Fibroblast of mammary gland (primary cell): ENCODE measurements around the gene ADA.

Experiments used
- DNase-seq: peaks from one replicate; pipeline ENCODE4 v3.0.0-alpha.2; 2010; ENCODE audit warnings: low read depth
- H3K4me3 ChIP-seq: 2 replicates; pipeline ENCODE4 v1.5.1; 2011; ENCODE audit warnings: low read depth, mild to moderate bottlenecking, low read length, moderate library complexity; ENCODE audit not compliant: control insufficient read depth
- TF ChIP-seq, protein P1 (sequence below): conservative IDR thresholded peaks from 2 replicates; pipeline ENCODE4 v1.5.1; 2011; ENCODE audit warnings: low read depth, low read length, inconsistent platforms; ENCODE audit not compliant: control insufficient read depth, insufficient read depth

Gene ADA

GRCh38 chr20:44650771-44651433, 597 bp downstream of the ADA start:
- peak; percentile 44 for DNase-seq
- TF ChIP-seq, protein P1, sequence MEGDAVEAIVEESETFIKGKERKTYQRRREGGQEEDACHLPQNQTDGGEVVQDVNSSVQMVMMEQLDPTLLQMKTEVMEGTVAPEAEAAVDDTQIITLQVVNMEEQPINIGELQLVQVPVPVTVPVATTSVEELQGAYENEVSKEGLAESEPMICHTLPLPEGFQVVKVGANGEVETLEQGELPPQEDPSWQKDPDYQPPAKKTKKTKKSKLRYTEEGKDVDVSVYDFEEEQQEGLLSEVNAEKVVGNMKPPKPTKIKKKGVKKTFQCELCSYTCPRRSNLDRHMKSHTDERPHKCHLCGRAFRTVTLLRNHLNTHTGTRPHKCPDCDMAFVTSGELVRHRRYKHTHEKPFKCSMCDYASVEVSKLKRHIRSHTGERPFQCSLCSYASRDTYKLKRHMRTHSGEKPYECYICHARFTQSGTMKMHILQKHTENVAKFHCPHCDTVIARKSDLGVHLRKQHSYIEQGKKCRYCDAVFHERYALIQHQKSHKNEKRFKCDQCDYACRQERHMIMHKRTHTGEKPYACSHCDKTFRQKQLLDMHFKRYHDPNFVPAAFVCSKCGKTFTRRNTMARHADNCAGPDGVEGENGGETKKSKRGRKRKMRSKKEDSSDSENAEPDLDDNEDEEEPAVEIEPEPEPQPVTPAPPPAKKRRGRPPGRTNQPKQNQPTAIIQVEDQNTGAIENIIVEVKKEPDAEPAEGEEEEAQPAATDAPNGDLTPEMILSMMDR = no peak
- peak overlapping the region; percentile 48 for H3K4me3 ChIP-seq

DNA sequence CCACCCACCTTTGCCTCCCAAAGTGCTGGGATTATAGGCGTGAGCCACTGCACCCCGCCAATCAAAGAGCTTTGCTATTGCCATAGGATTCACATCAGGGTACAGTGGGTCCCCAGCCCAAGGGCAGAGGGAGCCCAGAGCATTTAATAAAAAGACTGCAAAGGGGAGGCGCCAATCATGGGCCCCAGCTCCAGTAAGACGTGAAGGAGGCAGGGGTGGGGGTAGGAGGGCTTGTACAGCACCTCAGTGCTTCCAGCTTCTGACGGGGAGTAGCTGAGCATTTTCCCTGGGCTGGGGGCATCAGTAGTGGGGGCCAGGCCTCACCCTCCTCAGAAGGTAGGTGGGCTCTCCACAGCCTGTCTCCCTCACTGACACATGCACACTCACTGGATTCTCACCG, 1.5 kb downstream of the ADA start:
- H3K4me3 ChIP-seq = no peak overlapping the region
- TF ChIP-seq, protein P1 = no peak
- DNase-seq = no peak

GRCh38 chr20:44649126-44649525, 2.4 kb downstream of the ADA start:
- no peak overlapping the region for H3K4me3 ChIP-seq
- DNase-seq = no peak
- TF ChIP-seq, protein P1 = no peak

GRCh38 chr20:44648579-44648978, 2.9 kb downstream of the ADA start:
- TF ChIP-seq, protein P1 = no peak
- no peak for DNase-seq
- H3K4me3 ChIP-seq = no peak overlapping the region

DNA sequence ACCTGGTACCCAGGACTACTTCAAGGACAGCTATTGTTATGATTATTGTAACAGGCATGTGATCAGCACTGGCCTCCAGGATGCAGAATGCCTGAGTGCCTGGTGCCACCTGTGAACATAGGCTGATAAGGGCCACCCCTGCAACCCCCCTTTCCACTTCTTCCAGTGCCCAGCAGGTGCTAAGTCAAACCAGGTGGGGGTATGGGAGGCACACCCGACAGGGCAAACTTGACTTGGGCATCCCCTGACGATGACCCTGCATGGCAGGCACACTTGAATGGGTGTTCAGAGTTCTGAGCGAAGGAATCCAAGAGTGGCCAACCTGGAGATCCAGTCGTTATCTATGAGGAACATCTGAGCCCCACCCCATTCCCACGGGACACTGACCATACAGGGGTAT, 3.4 kb downstream of the ADA start:
- no peak for DNase-seq
- TF ChIP-seq, protein P1 = no peak
- H3K4me3 ChIP-seq = no peak overlapping the region

GRCh38 chr20:44646641-44647274, 4.7 kb downstream of the ADA start:
- TF ChIP-seq, protein P1 = no peak
- H3K4me3 ChIP-seq = no peak overlapping the region
- DNase-seq = peak; percentile 46
